ENCODE measurements around the gene IER5L.

- TF ChIP-seq CTCF (IDR thresholded peaks at IDR 0.05 in 8 of 11, conservative IDR thresholded peaks at IDR 0.05 in 3 of 11) (no peak), POLR2A (IDR thresholded peaks at IDR 0.05) (no peak), POLR2AphosphoS5 (IDR thresholded peaks at IDR 0.05) (no peak)
Measured at GRCh38 chr9:129148463-129149204, 29.4 kb downstream of the IER5L start.
